Posterior cingulate gyrus (tissue), 11 donors: ENCODE data around the gene HSPA12A.
A peak's percentile ranks its signal among the peaks of the same experiment; 100 is the strongest.
"Not testable (repeated sequence)": the region's sequence is repeated elsewhere in the genome, so short reads cannot be mapped to it uniquely, and the experiment has no call there.

Experiments used
- DNase-seq, 10 donors: peaks; one replicate each; pipeline versions ENCODE4 v3.0.0 to v3.0.0-alpha.2; 2020 to 2021; ENCODE audit warnings: mixed read lengths in 3 of 10
- intact Hi-C: fragments of 100-400 bp; cut with DNase I; formaldehyde crosslinking; loops from one replicate; pipeline ENCODE4 v1.15.1; 2023

The HSPA12A gene

GRCh38 chr10:116720668-116721546 lies 21.5 kb downstream of the HSPA12A start:
- intact Hi-C loops = no loop called here
- DNase-seq = no peak

- DNase-seq = no peak
- intact Hi-C loops = no loop called here
These were observed 22.1 kb downstream of the HSPA12A start for GRCh38 chr10:116720241-116720643.

GRCh38 chr10:116719804-116720203 lies 22.6 kb downstream of the HSPA12A start:
- no peak for DNase-seq
- intact Hi-C loops = no loop called here

GRCh38 chr10:116718058-116718457 lies 24.3 kb downstream of the HSPA12A start:
- intact Hi-C loops = no loop called here
- DNase-seq = no peak

- intact Hi-C loops = no loop called here
These were observed 26.0 kb downstream of the HSPA12A start for GRCh38 chr10:116716381-116716780.

GRCh38 chr10:116715839-116716377 lies 26.5 kb downstream of the HSPA12A start:
- intact Hi-C loops = no loop called here
- DNase-seq = no peak

More at GRCh38 chr10:116716381-116716780, 26.0 kb downstream of the HSPA12A start:
- no peak for DNase-seq

- intact Hi-C loops = no loop called here
- no peak for DNase-seq
These were observed 27.0 kb downstream of the HSPA12A start for GRCh38 chr10:116715341-116715740.

GRCh38 chr10:116713846-116714245 lies 28.5 kb downstream of the HSPA12A start:
- DNase-seq = no peak
- intact Hi-C loops = no loop called here

GRCh38 chr10:116712989-116713543 lies 29.3 kb downstream of the HSPA12A start:
- intact Hi-C loops = no loop called here
- no peak for DNase-seq

GRCh38 chr10:116712519-116712918 lies 29.8 kb downstream of the HSPA12A start:
- intact Hi-C loops = no loop called here
- DNase-seq = no peak

- intact Hi-C loops, DNase-seq: not testable (repeated sequence)
These were observed 30.6 kb downstream of the HSPA12A start for GRCh38 chr10:116711803-116712202.

- intact Hi-C loops = no loop called here
- DNase-seq = no peak
These were observed 32.3 kb downstream of the HSPA12A start for GRCh38 chr10:116710076-116710475.

GRCh38 chr10:116708877-116709276 lies 33.5 kb downstream of the HSPA12A start:
- intact Hi-C loops = no loop called here
- no peak for DNase-seq

- peak in 4 of 10 donors; percentile 48 to 89 (median 62) for DNase-seq
- intact Hi-C loops = no loop called here
These were observed 34.0 kb downstream of the HSPA12A start for GRCh38 chr10:116708391-116708821.

GRCh38 chr10:116707981-116708380 lies 34.4 kb downstream of the HSPA12A start:
- intact Hi-C loops = no loop called here
- DNase-seq = peak in 1 of 10 donors; percentile 84

GRCh38 chr10:116706281-116706680 lies 36.1 kb downstream of the HSPA12A start:
- no peak for DNase-seq
- intact Hi-C loops = no loop called here

GRCh38 chr10:116705498-116705897 lies 36.9 kb downstream of the HSPA12A start:
- intact Hi-C loops = no loop called here
- no peak for DNase-seq

- DNase-seq = no peak
- intact Hi-C loops = no loop called here
These were observed 37.4 kb downstream of the HSPA12A start for GRCh38 chr10:116704926-116705325.

GRCh38 chr10:116702165-116702564 lies 40.2 kb downstream of the HSPA12A start:
- DNase-seq = no peak
- intact Hi-C loops = no loop called here

- intact Hi-C loops = no loop called here
- peak in 1 of 10 donors; percentile 89 for DNase-seq
These were observed 42.8 kb downstream of the HSPA12A start for GRCh38 chr10:116699471-116700150.

GRCh38 chr10:116699049-116699448 lies 43.3 kb downstream of the HSPA12A start:
- intact Hi-C loops = no loop called here
- no peak for DNase-seq
